GM18868 (cell line): ENCODE measurements around the gene ZDHHC11.
"Not testable (repeated sequence)": the region's sequence is repeated elsewhere in the genome, so short reads cannot be mapped to it uniquely, and the experiment has no call there.

Source experiments
- ATAC-seq: cut with Tn5 transposase; IDR thresholded peaks from one replicate; pipeline ENCODE4 v1.9.1; 2021; ENCODE audit warnings: mild to moderate bottlenecking, moderate library complexity; ENCODE audit not compliant: unreplicated experiment

ZDHHC11 gene

GRCh38 chr5:880816-881550 lies 30.2 kb upstream of the ZDHHC11 start:
- ATAC-seq, result no peak

GRCh38 chr5:878677-879076 lies 27.9 kb upstream of the ZDHHC11 start:
- ATAC-seq, result not testable (repeated sequence)

- no peak for ATAC-seq
Observed at GRCh38 chr5:878125-878524, 27.3 kb upstream of the ZDHHC11 start.

- no peak for ATAC-seq
Observed at GRCh38 chr5:876398-877365, 25.9 kb upstream of the ZDHHC11 start.

GRCh38 chr5:875931-876330 lies 25.1 kb upstream of the ZDHHC11 start:
- ATAC-seq, result no peak

- peak; percentile 97 for ATAC-seq
Observed at GRCh38 chr5:873328-873727, 22.5 kb upstream of the ZDHHC11 start.

- ATAC-seq, result no peak
Observed at GRCh38 chr5:872301-872700, 21.5 kb upstream of the ZDHHC11 start.

- ATAC-seq, result no peak
Observed at GRCh38 chr5:871596-872298, 21.0 kb upstream of the ZDHHC11 start.

GRCh38 chr5:870956-871355 lies 20.2 kb upstream of the ZDHHC11 start:
- ATAC-seq, result no peak

GRCh38 chr5:868428-869135 lies 17.8 kb upstream of the ZDHHC11 start:
- ATAC-seq, result no peak

GRCh38 chr5:867300-867870 lies 16.6 kb upstream of the ZDHHC11 start:
- ATAC-seq, result no peak

GRCh38 chr5:865771-866170 lies 15.0 kb upstream of the ZDHHC11 start:
- ATAC-seq, result no peak

GRCh38 chr5:865168-865521 lies 14.4 kb upstream of the ZDHHC11 start:
- ATAC-seq, result no peak

GRCh38 chr5:864492-865167 lies 13.8 kb upstream of the ZDHHC11 start:
- ATAC-seq, result no peak

GRCh38 chr5:863244-863805 lies 12.5 kb upstream of the ZDHHC11 start:
- ATAC-seq, result no peak

- no peak for ATAC-seq
Observed at GRCh38 chr5:862367-863243, 11.8 kb upstream of the ZDHHC11 start.

- no peak for ATAC-seq
Observed at GRCh38 chr5:861442-862366, 10.9 kb upstream of the ZDHHC11 start.
